ENCODE data around the gene NHP2.

Gene NHP2

GRCh38 chr5:178174456-178174855, 20.8 kb upstream of the NHP2 start:
- no peak for DNase-seq (ENCODE audit: low read depth)

- DNase-seq (ENCODE audit: low read depth) = no peak
Observed at GRCh38 chr5:178170455-178170854, 16.8 kb upstream of the NHP2 start.

GRCh38 chr5:178165581-178165980, 11.9 kb upstream of the NHP2 start:
- no peak for DNase-seq (ENCODE audit: low read depth)

- DNase-seq (ENCODE audit: low read depth) = peak; percentile 87
Observed at GRCh38 chr5:178163772-178164735, 10.4 kb upstream of the NHP2 start.

GRCh38 chr5:178162481-178162880, 8.8 kb upstream of the NHP2 start:
- no peak for DNase-seq (ENCODE audit: low read depth)

GRCh38 chr5:178160176-178160575, 6.5 kb upstream of the NHP2 start:
- DNase-seq (ENCODE audit: low read depth) = no peak

GRCh38 chr5:178155065-178155464, 1.4 kb upstream of the NHP2 start:
- DNase-seq (ENCODE audit: low read depth) = no peak

GRCh38 chr5:178152491-178153444, 917 bp downstream of the NHP2 start:
- DNase-seq (ENCODE audit: low read depth) = no peak

- DNase-seq (ENCODE audit: low read depth) = no peak
Observed at GRCh38 chr5:178150977-178151734, 2.5 kb downstream of the NHP2 start.

GRCh38 chr5:178149199-178149932, 4.3 kb downstream of the NHP2 start:
- no peak for DNase-seq (ENCODE audit: low read depth)

GRCh38 chr5:178147406-178147805, 6.3 kb downstream of the NHP2 start:
- no peak for DNase-seq (ENCODE audit: low read depth)

GRCh38 chr5:178145965-178146820, 7.5 kb downstream of the NHP2 start:
- DNase-seq (ENCODE audit: low read depth) = peak; percentile 62

GRCh38 chr5:178143901-178144300, 9.8 kb downstream of the NHP2 start:
- DNase-seq (ENCODE audit: low read depth) = no peak

- DNase-seq (ENCODE audit: low read depth) = no peak
Observed at GRCh38 chr5:178143246-178143645, 10.4 kb downstream of the NHP2 start.

GRCh38 chr5:178142642-178143041, 11.0 kb downstream of the NHP2 start:
- no peak for DNase-seq (ENCODE audit: low read depth)

- DNase-seq (ENCODE audit: low read depth) = no peak
Observed at GRCh38 chr5:178141550-178141949, 12.1 kb downstream of the NHP2 start.

- no peak for DNase-seq (ENCODE audit: low read depth)
Observed at GRCh38 chr5:178137991-178138390, 15.7 kb downstream of the NHP2 start.

- no peak for DNase-seq (ENCODE audit: low read depth)
Observed at GRCh38 chr5:178136990-178137389, 16.7 kb downstream of the NHP2 start.

- DNase-seq (ENCODE audit: low read depth) = no peak
Observed at GRCh38 chr5:178131446-178131996, 22.2 kb downstream of the NHP2 start.

Measured in activated T-helper 9 cell treated with anti-CD3 and anti-CD28 coated beads, Interleukin-2, amount 50 U/mL, for 16 hours (primary cell).